GM10847 (cell line): ENCODE results near the gene PSMD2.

ENCODE experiments used
- POLR2A ChIP-seq: IDR thresholded peaks from 2 replicates; pipeline ENCODE4 v1.6.1; 2011; ENCODE audit not compliant: insufficient read length; ENCODE audit errors: extremely low read depth

Gene PSMD2

GRCh38 chr3:184306341-184306972, 7.4 kb downstream of the PSMD2 start:
- TF ChIP-seq POLR2A: no peak

- TF ChIP-seq POLR2A: no peak
Observed at GRCh38 chr3:184307915-184308314, 8.9 kb downstream of the PSMD2 start.

GRCh38 chr3:184308744-184309143, 9.7 kb downstream of the PSMD2 start:
- no peak for TF ChIP-seq POLR2A

GRCh38 chr3:184311633-184312032, 12.6 kb downstream of the PSMD2 start:
- no peak for TF ChIP-seq POLR2A

- peak; percentile 81 for TF ChIP-seq POLR2A
Observed at GRCh38 chr3:184314363-184314699, 15.3 kb downstream of the PSMD2 start, which contains the start of gene EIF4G1. TSS of gene EIF4G1 (plus strand) at chr3:184314606. CDS start at chr3:184315797, 1,191 bp downstream.

GRCh38 chr3:184314700-184315542, 15.9 kb downstream of the PSMD2 start:
- TF ChIP-seq POLR2A: no peak

GRCh38 chr3:184315543-184315867, 16.5 kb downstream of the PSMD2 start:
- no peak for TF ChIP-seq POLR2A

GRCh38 chr3:184315871-184316661, 17.0 kb downstream of the PSMD2 start:
- TF ChIP-seq POLR2A: no peak

GRCh38 chr3:184316792-184317191, 17.8 kb downstream of the PSMD2 start:
- TF ChIP-seq POLR2A: no peak

- no peak for TF ChIP-seq POLR2A
Observed at GRCh38 chr3:184317201-184317600, 18.2 kb downstream of the PSMD2 start.

GRCh38 chr3:184320104-184320445, 21.0 kb downstream of the PSMD2 start:
- no peak for TF ChIP-seq POLR2A

GRCh38 chr3:184321666-184322065, 22.6 kb downstream of the PSMD2 start:
- TF ChIP-seq POLR2A: no peak

- no peak for TF ChIP-seq POLR2A
Observed at GRCh38 chr3:184322731-184323487, 23.9 kb downstream of the PSMD2 start.

GRCh38 chr3:184323696-184324095, 24.7 kb downstream of the PSMD2 start:
- TF ChIP-seq POLR2A: no peak

GRCh38 chr3:184325269-184325668, 26.2 kb downstream of the PSMD2 start:
- no peak for TF ChIP-seq POLR2A

GRCh38 chr3:184325715-184326369, 26.8 kb downstream of the PSMD2 start:
- TF ChIP-seq POLR2A: no peak
